ENCODE data around the gene CCIN.

GRCh38 chr9:36166168-36166927, 2.8 kb upstream of the CCIN start:
- TF ChIP-seq POLR2A (IDR thresholded peaks at IDR 0.05), result no peak
- peak; percentile 75 to 94 (median 85) for TF ChIP-seq CTCF (IDR thresholded peaks at IDR 0.05)
